K562 (cell line): ENCODE measurements around the gene TMIGD2. TPM values are rescaled to one million over a fixed set of nuclear protein-coding genes. Genes with fewer than 3 reads are reported as not detected.

ENCODE experiments used
- GABPB1 ChIP-seq: sonication (generic); formaldehyde crosslinking; IDR thresholded peaks from 2 replicates; pipeline ENCODE4 v1.8.0; 2022; ENCODE audit warnings: mild to moderate bottlenecking, missing genetic modification reagents
- LCOR ChIP-seq: sonication (generic); formaldehyde crosslinking; IDR thresholded peaks from 2 replicates; pipeline ENCODE4 v1.8.0; 2022; ENCODE audit warnings: mild to moderate bottlenecking, missing genetic modification reagents
- NBN ChIP-seq: fragments of 450-650 bp; IDR thresholded peaks from 2 replicates; pipeline ENCODE4 v1.6.1; 2016; ENCODE audit warnings: low read depth, mild to moderate bottlenecking
- NRF1 ChIP-seq, 2 experiments: fragments of 450-650 bp; IDR thresholded peaks in 1 of 2; conservative IDR thresholded peaks in 1 of 2; 2 replicates each; pipeline ENCODE4 v1.6.1; 2014; ENCODE audit warnings: mild to moderate bottlenecking in 2 of 2
- PML ChIP-seq: IDR thresholded peaks from 2 replicates; pipeline ENCODE4 v1.6.1; 2012; ENCODE audit warnings: low read length, inconsistent platforms
- POLR2AphosphoS5 ChIP-seq: IDR thresholded peaks from 2 replicates; pipeline ENCODE4 v1.6.1; 2011; ENCODE audit warnings: mild to moderate bottlenecking, low read depth, low read length, moderate library complexity; ENCODE audit not compliant: control insufficient read depth, insufficient read depth
- PYGO2 ChIP-seq: fragments of 450-650 bp; IDR thresholded peaks from 2 replicates; pipeline ENCODE4 v1.6.1; 2016; ENCODE audit warnings: mild to moderate bottlenecking, missing genetic modification characterization, moderate library complexity, missing compliant biosample characterization
- RHOXF2B ChIP-seq: fragments of 250-450 bp; sonication (Bioruptor Pico); conservative IDR thresholded peaks from 2 replicates; pipeline ENCODE4 v1.5.1; 2021
- TAF1 ChIP-seq: IDR thresholded peaks from 2 replicates; pipeline ENCODE4 v1.6.1; 2011; ENCODE audit warnings: mild to moderate bottlenecking, low read length, moderate library complexity; ENCODE audit not compliant: insufficient read depth, control insufficient read depth, severe bottlenecking; ENCODE audit errors: extremely low read depth
- ZBTB1 ChIP-seq: sonication (generic); formaldehyde crosslinking; IDR thresholded peaks from 2 replicates; pipeline ENCODE4 v1.8.1; 2023; ENCODE audit warnings: missing genetic modification reagents, low read depth, mild to moderate bottlenecking, borderline replicate concordance
- ZNF175 ChIP-seq: fragments of 200-800 bp; sonication (Bioruptor generic); IDR thresholded peaks from 2 replicates; pipeline ENCODE4 v1.6.1; 2016; ENCODE audit warnings: low read depth, mild to moderate bottlenecking, missing genetic modification characterization, missing compliant biosample characterization
- ZNF212 ChIP-seq: fragments of 450-650 bp; formaldehyde crosslinking; IDR thresholded peaks from 2 replicates; pipeline ENCODE4 v1.4.0; 2020; ENCODE audit warnings: mild to moderate bottlenecking
- ZNF23 ChIP-seq: fragments of 250-450 bp; sonication (Bioruptor Pico); IDR thresholded peaks from 2 replicates; pipeline ENCODE4 v1.4.0; 2020; ENCODE audit warnings: mild to moderate bottlenecking
- ZNF311 ChIP-seq: fragments of 250-450 bp; sonication (Bioruptor Pico); IDR thresholded peaks from 2 replicates; pipeline ENCODE4 v1.4.0; 2020; ENCODE audit warnings: mild to moderate bottlenecking, moderate library complexity
- polyA plus RNA-seq, 8 experiments: library from polyadenylated mRNA; depleted of rRNA in 4 of 8; stranded (reverse) in 5 of 8; unstranded in 3 of 8; fragments of >200 nt; fragmentation: Nextera tagmentation in 2 of 8; fragmentation: Illumina TruSeq in 1 of 8; extraction: Ambion mirVana in 2 of 8; extraction: Trizol in 1 of 8; gene quantifications; 2 replicates each; pipeline versions ENCODE4 v1.2.1 to v1.2.3, GENCODE V29; 2011 to 2014; ENCODE audit warnings: inconsistent platforms in 1 of 8, missing spikeins in 1 of 8
- total RNA-seq, 7 experiments: library from RNA; depleted of rRNA in 6 of 7; stranded (reverse); fragments of >200 nt in 6 of 7; fragmentation: Illumina TruSeq in 2 of 7; extraction: Trizol in 2 of 7; gene quantifications; 2 replicates each; pipeline versions ENCODE4 v1.2.1 to v1.2.3, GENCODE V29; 2011 to 2021; ENCODE audit warnings: low replicate concordance in 1 of 7
- TF ChIP-seq, protein P1 (sequence below): sonication (generic); formaldehyde crosslinking; IDR thresholded peaks from 2 replicates; pipeline ENCODE4 v1.8.1; 2023; ENCODE audit warnings: mild to moderate bottlenecking, missing genetic modification reagents
- TF ChIP-seq, protein P2 (sequence below): fragments of 250-450 bp; sonication (Bioruptor Pico); IDR thresholded peaks from 2 replicates; pipeline ENCODE4 v1.6.1; 2021; ENCODE audit warnings: mild to moderate bottlenecking
- TF ChIP-seq, protein P3 (sequence below): fragments of 450-650 bp; IDR thresholded peaks from 2 replicates; pipeline ENCODE4 v1.6.1; 2017; ENCODE audit warnings: antibody characterized with exemption, mild to moderate bottlenecking
- TF ChIP-seq, protein P4 (sequence below): IDR thresholded peaks from 2 replicates; pipeline ENCODE4 v1.6.1; 2012; ENCODE audit warnings: low read depth, low read length, improper control_type of control experiment, borderline replicate concordance
- TF ChIP-seq, protein P5 (sequence below): fragments of 450-650 bp; IDR thresholded peaks from one replicate; pipeline ENCODE4 v1.6.1; 2018; ENCODE audit warnings: mild to moderate bottlenecking, moderate library complexity; ENCODE audit not compliant: partially characterized antibody

The TMIGD2 gene
- total and polyA plus RNA-seq, 9 of the 15 experiments (the other 6 are each of a cell fraction or from before 2014, with no cell fraction given), result not detected

DNA sequence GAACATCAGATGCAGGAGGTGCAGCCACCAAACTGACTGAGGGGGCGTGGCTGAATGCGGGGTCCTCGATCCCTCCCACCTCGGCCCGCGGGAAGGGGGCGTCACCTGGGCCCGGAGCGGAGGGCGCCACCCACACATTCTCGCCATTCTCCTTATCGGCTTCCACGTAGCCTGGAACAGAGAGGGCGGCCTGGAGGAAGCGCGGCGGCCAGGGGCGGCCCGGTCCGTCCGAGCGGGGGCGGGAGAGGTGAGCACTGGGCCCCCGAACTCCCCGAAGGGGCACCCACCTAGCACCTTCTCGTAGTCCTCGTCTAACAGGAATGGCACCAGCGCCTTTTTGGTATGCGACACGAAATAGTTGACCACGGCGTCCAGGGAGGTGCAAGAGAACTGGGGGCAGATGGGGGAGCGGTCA is 24.7 kb upstream of the TMIGD2 start (continued):
- TF ChIP-seq, protein P1, sequence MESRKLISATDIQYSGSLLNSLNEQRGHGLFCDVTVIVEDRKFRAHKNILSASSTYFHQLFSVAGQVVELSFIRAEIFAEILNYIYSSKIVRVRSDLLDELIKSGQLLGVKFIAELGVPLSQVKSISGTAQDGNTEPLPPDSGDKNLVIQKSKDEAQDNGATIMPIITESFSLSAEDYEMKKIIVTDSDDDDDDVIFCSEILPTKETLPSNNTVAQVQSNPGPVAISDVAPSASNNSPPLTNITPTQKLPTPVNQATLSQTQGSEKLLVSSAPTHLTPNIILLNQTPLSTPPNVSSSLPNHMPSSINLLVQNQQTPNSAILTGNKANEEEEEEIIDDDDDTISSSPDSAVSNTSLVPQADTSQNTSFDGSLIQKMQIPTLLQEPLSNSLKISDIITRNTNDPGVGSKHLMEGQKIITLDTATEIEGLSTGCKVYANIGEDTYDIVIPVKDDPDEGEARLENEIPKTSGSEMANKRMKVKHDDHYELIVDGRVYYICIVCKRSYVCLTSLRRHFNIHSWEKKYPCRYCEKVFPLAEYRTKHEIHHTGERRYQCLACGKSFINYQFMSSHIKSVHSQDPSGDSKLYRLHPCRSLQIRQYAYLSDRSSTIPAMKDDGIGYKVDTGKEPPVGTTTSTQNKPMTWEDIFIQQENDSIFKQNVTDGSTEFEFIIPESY (CRISPR knock-in tag), result peak; percentile 58; the same call in 1 of the 2 replicates
- TF ChIP-seq, protein P2, sequence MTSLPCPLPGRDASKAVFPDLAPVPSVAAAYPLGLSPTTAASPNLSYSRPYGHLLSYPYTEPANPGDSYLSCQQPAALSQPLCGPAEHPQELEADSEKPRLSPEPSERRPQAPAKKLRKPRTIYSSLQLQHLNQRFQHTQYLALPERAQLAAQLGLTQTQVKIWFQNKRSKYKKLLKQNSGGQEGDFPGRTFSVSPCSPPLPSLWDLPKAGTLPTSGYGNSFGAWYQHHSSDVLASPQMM, result no peak
- TF ChIP-seq ZNF175 (CRISPR knock-in tag), result no peak
- TF ChIP-seq GABPB1 (CRISPR knock-in tag), result peak; percentile 50; the same call in 1 of the 2 replicates
- TF ChIP-seq ZBTB1 (CRISPR knock-in tag), result no peak
- no peak for TF ChIP-seq ZNF311
- TF ChIP-seq PML, result no peak; the same call in 1 of the 2 replicates
- TF ChIP-seq LCOR, result peak; percentile 68; the same call in 1 of the 2 replicates
- TF ChIP-seq NBN, result 0 out of 2 replicates have a peak, but pooled peaks have one; percentile 14
- TF ChIP-seq, protein P3, sequence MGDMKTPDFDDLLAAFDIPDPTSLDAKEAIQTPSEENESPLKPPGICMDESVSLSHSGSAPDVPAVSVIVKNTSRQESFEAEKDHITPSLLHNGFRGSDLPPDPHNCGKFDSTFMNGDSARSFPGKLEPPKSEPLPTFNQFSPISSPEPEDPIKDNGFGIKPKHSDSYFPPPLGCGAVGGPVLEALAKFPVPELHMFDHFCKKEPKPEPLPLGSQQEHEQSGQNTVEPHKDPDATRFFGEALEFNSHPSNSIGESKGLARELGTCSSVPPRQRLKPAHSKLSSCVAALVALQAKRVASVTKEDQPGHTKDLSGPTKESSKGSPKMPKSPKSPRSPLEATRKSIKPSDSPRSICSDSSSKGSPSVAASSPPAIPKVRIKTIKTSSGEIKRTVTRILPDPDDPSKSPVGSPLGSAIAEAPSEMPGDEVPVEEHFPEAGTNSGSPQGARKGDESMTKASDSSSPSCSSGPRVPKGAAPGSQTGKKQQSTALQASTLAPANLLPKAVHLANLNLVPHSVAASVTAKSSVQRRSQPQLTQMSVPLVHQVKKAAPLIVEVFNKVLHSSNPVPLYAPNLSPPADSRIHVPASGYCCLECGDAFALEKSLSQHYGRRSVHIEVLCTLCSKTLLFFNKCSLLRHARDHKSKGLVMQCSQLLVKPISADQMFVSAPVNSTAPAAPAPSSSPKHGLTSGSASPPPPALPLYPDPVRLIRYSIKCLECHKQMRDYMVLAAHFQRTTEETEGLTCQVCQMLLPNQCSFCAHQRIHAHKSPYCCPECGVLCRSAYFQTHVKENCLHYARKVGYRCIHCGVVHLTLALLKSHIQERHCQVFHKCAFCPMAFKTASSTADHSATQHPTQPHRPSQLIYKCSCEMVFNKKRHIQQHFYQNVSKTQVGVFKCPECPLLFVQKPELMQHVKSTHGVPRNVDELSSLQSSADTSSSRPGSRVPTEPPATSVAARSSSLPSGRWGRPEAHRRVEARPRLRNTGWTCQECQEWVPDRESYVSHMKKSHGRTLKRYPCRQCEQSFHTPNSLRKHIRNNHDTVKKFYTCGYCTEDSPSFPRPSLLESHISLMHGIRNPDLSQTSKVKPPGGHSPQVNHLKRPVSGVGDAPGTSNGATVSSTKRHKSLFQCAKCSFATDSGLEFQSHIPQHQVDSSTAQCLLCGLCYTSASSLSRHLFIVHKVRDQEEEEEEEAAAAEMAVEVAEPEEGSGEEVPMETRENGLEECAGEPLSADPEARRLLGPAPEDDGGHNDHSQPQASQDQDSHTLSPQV, result no peak
- TF ChIP-seq PYGO2 (tag), result no peak
- no peak for TF ChIP-seq RHOXF2B (CRISPR knock-in tag)
- no peak for TF ChIP-seq TAF1
- no peak for TF ChIP-seq ZNF212
- no peak for TF ChIP-seq ZNF23 (CRISPR knock-in tag)
- TF ChIP-seq, protein P4, sequence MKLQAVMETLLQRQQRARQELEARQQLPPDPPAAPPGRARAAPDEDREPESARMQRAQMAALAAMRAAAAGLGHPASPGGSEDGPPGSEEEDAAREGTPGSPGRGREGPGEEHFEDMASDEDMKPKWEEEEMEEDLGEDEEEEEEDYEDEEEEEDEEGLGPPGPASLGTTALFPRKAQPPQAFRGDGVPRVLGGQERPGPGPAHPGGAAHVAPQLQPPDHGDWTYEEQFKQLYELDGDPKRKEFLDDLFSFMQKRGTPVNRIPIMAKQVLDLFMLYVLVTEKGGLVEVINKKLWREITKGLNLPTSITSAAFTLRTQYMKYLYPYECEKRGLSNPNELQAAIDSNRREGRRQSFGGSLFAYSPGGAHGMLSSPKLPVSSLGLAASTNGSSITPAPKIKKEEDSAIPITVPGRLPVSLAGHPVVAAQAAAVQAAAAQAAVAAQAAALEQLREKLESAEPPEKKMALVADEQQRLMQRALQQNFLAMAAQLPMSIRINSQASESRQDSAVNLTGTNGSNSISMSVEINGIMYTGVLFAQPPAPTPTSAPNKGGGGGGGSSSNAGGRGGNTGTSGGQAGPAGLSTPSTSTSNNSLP, result no peak
- no peak for TF ChIP-seq POLR2AphosphoS5
- TF ChIP-seq, protein P5, sequence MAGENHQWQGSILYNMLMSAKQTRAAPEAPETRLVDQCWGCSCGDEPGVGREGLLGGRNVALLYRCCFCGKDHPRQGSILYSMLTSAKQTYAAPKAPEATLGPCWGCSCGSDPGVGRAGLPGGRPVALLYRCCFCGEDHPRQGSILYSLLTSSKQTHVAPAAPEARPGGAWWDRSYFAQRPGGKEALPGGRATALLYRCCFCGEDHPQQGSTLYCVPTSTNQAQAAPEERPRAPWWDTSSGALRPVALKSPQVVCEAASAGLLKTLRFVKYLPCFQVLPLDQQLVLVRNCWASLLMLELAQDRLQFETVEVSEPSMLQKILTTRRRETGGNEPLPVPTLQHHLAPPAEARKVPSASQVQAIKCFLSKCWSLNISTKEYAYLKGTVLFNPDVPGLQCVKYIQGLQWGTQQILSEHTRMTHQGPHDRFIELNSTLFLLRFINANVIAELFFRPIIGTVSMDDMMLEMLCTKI, result no peak
- TF ChIP-seq NRF1 (conservative IDR thresholded peaks at IDR 0.05 in 1 of 2, IDR thresholded peaks at IDR 0.05 in 1 of 2), result no peak; a peak in 1 of 4 replicates
